Right lobe of liver (tissue), 4 donors: ENCODE measurements around the gene SLC26A11.

Source experiments
- CTCF ChIP-seq, 4 donors: fragments of 200-600 bp in 3 of 4; fragments of 450-650 bp in 1 of 4; IDR thresholded peaks; one replicate each; pipeline versions ENCODE4 v1.5.1 to v1.8.0; 2016 to 2022; ENCODE audit warnings: antibody characterized with exemption in 4 of 4, mild to moderate bottlenecking in 2 of 4
- POLR2A ChIP-seq: fragments of 450-650 bp; IDR thresholded peaks from one replicate; pipeline ENCODE4 v1.6.1; 2017; ENCODE audit warnings: antibody characterized with exemption, mild to moderate bottlenecking
- donor health status: DM: no; HTN: no; CAD: no.
- donor health status: DM: no; HTN: no; CAD: no.
- donor health status: DM: no; HTN: yes; CAD: no.

GRCh38 chr17:80184423-80184714 is 35.9 kb upstream of the SLC26A11 start:
- TF ChIP-seq POLR2A: no peak
- TF ChIP-seq CTCF (IDR thresholded peaks at IDR 0.05): no peak
